Pancreas (tissue), 10 donors: Measurements from ENCODE around the gene ATP8B4. TPM values are rescaled to one million over a fixed set of nuclear protein-coding genes. Genes with fewer than 3 reads are reported as not detected.

Source experiments
- ATAC-seq, 4 donors: fragments of 200-7000 bp; cut with Tn5 transposase; one replicate each; pipeline versions ENCODE4 v1.8.0 to v1.9.1; 2020; ENCODE audit warnings: mild to moderate bottlenecking in 4 of 4, moderate library complexity in 4 of 4
- DNase-seq, 6 donors: peaks; one replicate each; pipeline ENCODE4 v3.0.0-alpha.2; 2020
- FAIRE-seq: peaks from 2 replicates; lab custom pipeline; 2012; peaks lifted over from hg19 to GRCh38; lab: Jason Lieb, UNC
- H3K27ac ChIP-seq, 4 donors: fragments of 200-600 bp; sonication (generic); 1 replicate in 3 of 4; 2 replicates in 1 of 4; pipeline versions ENCODE4 v1.5.0 to v1.8.0; 2020
- H3K27me3 ChIP-seq, 4 donors: fragments of 200-600 bp; one replicate each; pipeline ENCODE4 v1.8.0; 2021
- H3K36me3 ChIP-seq, 3 donors: fragments of 200-600 bp; sonication (generic) in 1 of 3; one replicate each; pipeline versions ENCODE4 v1.5.0 to v1.8.0; 2020 to 2021
- H3K4me1 ChIP-seq, 3 donors: fragments of 200-600 bp; one replicate each; pipeline ENCODE4 v1.8.0; 2021
- H3K4me3 ChIP-seq, 4 donors: fragments of 200-600 bp; sonication (generic) in 2 of 4; one replicate each; pipeline versions ENCODE4 v1.5.0 to v1.8.0; 2020 to 2021
- H3K9me3 ChIP-seq, 4 donors: fragments of 200-600 bp; one replicate each; pipeline ENCODE4 v1.8.0; 2021
- CTCF ChIP-seq, 4 donors: fragments of 200-600 bp; sonication (generic) in 3 of 4; IDR thresholded peaks; one replicate each; pipeline versions ENCODE4 v1.5.0 to v1.8.0; 2021; ENCODE audit warnings: antibody characterized with exemption in 4 of 4
- WGBS, 2 donors: extraction: QIAGEN DNeasy Blood & Tissue Kit; methylation state at CpG; one replicate each; pipeline ENCODE4 v1.1.7; 2013; 5-methylcytosine and 5-hydroxymethylcytosine counted together
- intact Hi-C, 3 donors: fragments of 100-400 bp; cut with DNase I; formaldehyde crosslinking; loops; one replicate each; pipeline versions ENCODE4 v1.11.1 to v1.14.2; 2022
- polyA plus RNA-seq, 2 donors: library from polyadenylated mRNA; stranded (reverse); fragments of 200-250 nt; gene quantifications; one replicate each; pipeline ENCODE4 v1.2.3, GENCODE V29; 2013
- total RNA-seq, 6 donors: library from RNA; stranded (reverse); fragmentation: NEBNext Ultra II Directional in 4 of 6; extraction: Animal tissue kit (Norgen Biotek cat#: 25700) in 4 of 6; gene quantifications; one replicate each; pipeline versions ENCODE4 v1.2.1 to v1.2.4, GENCODE V29; 2021 to 2023
- donor health status: healthy with polysubstance abuse.
- donor health status: DM: no; HTN: no; CAD: no; lungs with moderate emphysema.
- donor health status: DM: no; HTN: no; CAD: no.
- donor health status: control.
- donor health status: control.
- donor health status: Bipolar disorder and iron deficiency.
- donor health status: DM: yes; HTN: yes; CAD: no.
- donor health status: DM: no; HTN: no; CAD: no.
- donor health status: DM: no; HTN: no; CAD: no.
- donor health status: DM: yes; HTN: yes; CAD: no.

Gene ATP8B4
- total and polyA plus RNA-seq, 8 donors = 0.55 to 5.3 (median 0.97) TPM

- Histone ChIP-seq H3K4me1 (no peaks in the 10 kb centered on the region), H3K4me3 (no peak overlapping the region), H3K9me3 (no peaks in the 10 kb centered on the region), H3K27ac (peak overlapping the region in 2 of 4 donors; percentile 7 to 23), H3K36me3 (no peaks in the 10 kb centered on the region), H3K27me3 (no peaks in the 10 kb centered on the region)
- TF ChIP-seq CTCF (IDR thresholded peaks at IDR 0.05) = no peak
- WGBS, 2 donors = 55 to 58% methylated on average over 7 of the region's 7 CpGs
- intact Hi-C loops = loop anchor here in 1 of 3 donors (10.0 kb wide), 1 partner anchor 128 kb away; no protein-coding TSS in a partner anchor
- ATAC-seq = peak in 3 of 4 donors; percentile 31 to 58 (median 41)
- no peak for FAIRE-seq
- DNase-seq = no peak
Observed at GRCh38 chr15:49877117-49877872, 241.7 kb downstream of the ATP8B4 start.

DNA sequence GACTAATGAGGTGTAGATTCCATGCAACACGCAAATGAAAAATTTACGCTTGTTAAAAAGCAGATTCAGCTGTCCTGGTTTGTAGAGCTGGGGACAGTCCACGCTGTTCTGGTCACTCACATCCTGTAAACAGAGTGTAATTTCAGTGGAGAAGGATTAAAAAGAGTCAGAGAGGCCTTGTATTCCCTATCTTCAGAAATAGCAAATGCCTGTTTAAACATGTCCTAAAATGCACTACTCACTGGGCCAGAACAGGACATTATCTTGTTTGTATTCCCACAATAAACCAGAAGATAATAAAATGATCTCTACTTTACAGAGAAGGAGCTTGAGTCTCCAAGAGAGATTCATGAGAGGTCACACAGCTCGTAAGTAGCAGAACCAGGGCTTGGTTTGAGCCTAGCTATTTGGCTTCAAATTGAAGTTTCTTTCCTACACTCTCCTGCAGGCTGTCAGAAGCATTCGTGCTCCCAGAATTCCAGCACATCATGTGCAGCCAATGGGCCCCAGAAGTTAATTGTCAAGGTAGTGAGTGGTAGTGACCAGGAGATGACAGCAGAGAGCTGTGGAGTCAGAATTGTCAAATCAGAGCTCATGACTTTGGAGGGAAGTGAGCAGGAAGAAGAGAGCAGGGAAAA, 242.5 kb downstream of the ATP8B4 start:
- DNase-seq (peak in 1 of 6 donors; percentile 28), FAIRE-seq (no peak), ATAC-seq (peak; percentile 81 to 89 (median 84))
- H3K27ac ChIP-seq = peak overlapping the region in 2 of 4 donors; percentile 7 to 23
- no peaks in the 10 kb centered on the region for H3K27me3 ChIP-seq
- WGBS, 2 donors = 53 to 56% methylated on average over 5 of the region's 5 CpGs
- no peaks in the 10 kb centered on the region for H3K36me3 ChIP-seq
- H3K9me3 ChIP-seq = no peaks in the 10 kb centered on the region
- TF ChIP-seq CTCF (IDR thresholded peaks at IDR 0.05) = peak; percentile 18 to 39 (median 22)
- no peaks in the 10 kb centered on the region for H3K4me1 ChIP-seq
- intact Hi-C loops = loop anchor here in 1 of 3 donors (10.0 kb wide), 1 partner anchor 128 kb away; no protein-coding TSS in a partner anchor
- H3K4me3 ChIP-seq = no peak overlapping the region

DNA sequence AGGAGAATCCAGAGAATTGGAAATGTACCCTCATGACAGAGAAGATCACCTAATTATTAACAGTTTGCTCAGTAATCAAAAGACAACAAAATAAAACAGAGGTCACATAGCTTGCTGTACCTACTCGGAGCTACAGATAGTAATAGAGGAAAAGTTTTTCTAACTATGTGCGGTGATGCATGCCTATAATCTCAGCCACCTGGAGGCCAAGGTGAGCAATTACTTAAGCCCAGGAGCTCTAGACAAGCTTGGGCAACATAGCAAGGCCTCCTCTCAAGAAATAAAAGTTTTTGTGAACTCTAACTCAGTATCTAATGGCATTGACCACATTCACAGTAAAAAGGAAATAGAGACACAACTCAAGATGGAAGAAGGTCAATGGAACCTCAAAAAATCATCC, 243.6 kb downstream of the ATP8B4 start:
- TF ChIP-seq CTCF (IDR thresholded peaks at IDR 0.05) = no peak
- ATAC-seq (no peak), DNase-seq (no peak), FAIRE-seq (no peak)
- intact Hi-C loops = loop anchor here in 1 of 3 donors (10.0 kb wide), 1 partner anchor 129 kb away; no protein-coding TSS in a partner anchor
- 85 to 86% methylated on average over 2 of the region's 2 CpGs for WGBS, 2 donors
- Histone ChIP-seq H3K9me3 (no peaks in the 10 kb centered on the region), H3K4me3 (no peak overlapping the region), H3K27ac (no peak overlapping the region), H3K27me3 (no peaks in the 10 kb centered on the region), H3K36me3 (no peaks in the 10 kb centered on the region), H3K4me1 (no peaks in the 10 kb centered on the region)

DNA sequence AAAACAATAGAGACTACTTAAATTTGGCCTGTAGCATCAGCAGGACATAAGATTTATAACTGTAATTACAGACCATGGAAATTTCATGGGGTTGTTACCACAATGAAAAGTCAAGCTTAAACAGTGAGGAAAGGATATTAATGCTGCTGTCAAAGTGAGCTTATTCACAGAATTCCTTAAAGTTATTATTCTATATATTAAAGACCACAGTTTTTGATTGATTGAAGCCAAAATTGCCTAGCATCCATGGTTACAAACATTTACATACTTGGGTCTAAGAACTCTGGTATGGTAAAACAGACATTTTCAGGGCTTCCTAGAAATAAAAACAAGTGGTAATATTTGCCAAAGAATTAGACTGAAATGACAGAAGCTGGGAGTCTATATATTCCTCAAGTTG, 248.6 kb downstream of the ATP8B4 start:
- Histone ChIP-seq H3K36me3 (no peaks in the 10 kb centered on the region), H3K4me1 (no peaks in the 10 kb centered on the region), H3K27ac (no peak overlapping the region), H3K4me3 (no peak overlapping the region), H3K27me3 (no peaks in the 10 kb centered on the region), H3K9me3 (no peaks in the 10 kb centered on the region)
- FAIRE-seq = no peak
- no peak for TF ChIP-seq CTCF (IDR thresholded peaks at IDR 0.05)
- no peak for ATAC-seq
- intact Hi-C loops = loop anchor here in 1 of 3 donors (10.0 kb wide), 1 partner anchor 134 kb away; no protein-coding TSS in a partner anchor
- no peak for DNase-seq
